SK-N-MC (cell line): ENCODE results near the gene CLHC1.

Experiments used
- EZH2 ChIP-seq: fragments of 200-600 bp; sonication (generic); IDR thresholded peaks from one replicate; pipeline ENCODE4 v1.6.1; 2017; ENCODE audit warnings: antibody characterized with exemption
- POLR2AphosphoS5 ChIP-seq: IDR thresholded peaks from 2 replicates; pipeline ENCODE4 v1.6.1; 2012; ENCODE audit warnings: mild to moderate bottlenecking, low read depth, low read length, borderline replicate concordance

DNA sequence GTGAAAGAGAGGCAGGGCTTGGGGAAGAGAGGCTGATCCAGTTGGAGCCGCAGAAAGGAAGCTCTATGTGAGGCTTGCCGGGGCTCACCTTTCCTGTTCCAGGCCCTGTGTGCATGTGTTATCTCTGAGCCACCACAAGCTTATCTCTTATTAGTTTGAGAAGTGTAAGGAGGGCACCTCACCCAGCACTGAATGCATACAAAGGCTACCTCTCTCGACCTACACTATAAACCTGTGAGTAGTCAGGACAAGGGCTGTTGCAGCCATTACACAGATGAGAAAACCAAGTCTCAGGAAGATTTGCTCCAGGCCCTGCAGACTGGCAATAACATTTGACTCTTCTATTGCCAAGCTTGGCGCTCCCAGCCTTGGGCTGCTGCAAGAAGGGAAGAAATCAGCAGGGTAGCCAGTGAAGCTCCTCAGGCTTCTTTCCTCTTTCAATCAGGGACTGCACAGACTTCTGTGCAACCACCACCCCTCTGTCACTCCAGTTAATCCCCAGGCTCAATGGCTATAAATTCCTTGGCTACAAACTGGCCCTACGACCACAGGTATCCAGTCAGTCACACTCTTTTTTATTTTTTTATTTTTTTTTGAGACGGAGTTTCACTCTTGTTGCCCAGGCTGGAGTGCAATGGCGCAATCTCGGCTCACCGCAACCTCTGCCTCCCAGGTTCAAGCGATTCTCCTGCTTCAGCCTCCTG, 73.8 kb downstream of the CLHC1 start:
- TF ChIP-seq EZH2 (no peak), POLR2AphosphoS5 (no peak)
